HCT116 (cell line): Measurements from ENCODE around the gene ARHGAP27. TPM values are rescaled to one million over a fixed set of nuclear protein-coding genes. Genes with fewer than 3 reads are reported as not detected.

Source experiments
- ATAC-seq: fragments of 200-7000 bp; cut with Tn5 transposase; 2 replicates; pipeline ENCODE4 v1.9.1; 2020; ENCODE audit warnings: mild to moderate bottlenecking, moderate library complexity
- BruUV-seq: library from RNA; stranded (reverse); fragments of 400-500 nt; replicated peaks from 2 replicates; lab custom pipeline; 2021; lab: Mats Ljungman, UMichigan
- CTCF ChIA-PET: fragments of 300-600 bp; sonication (Branson Sonifier 250); formaldehyde crosslinking; loops from one replicate; lab custom pipeline; 2021; ENCODE audit warnings: antibody characterized with exemption; lab: Charles Lee
- POLR2A ChIA-PET: fragments of 300-600, 350-600 bp; sonication (Branson Sonifier 250); formaldehyde crosslinking; loops from one replicate; lab custom pipeline; 2021; ENCODE audit warnings: antibody characterized with exemption; lab: Charles Lee
- RAD21 ChIA-PET, 2 experiments: fragments of 300-600 bp; sonication (Branson Sonifier 250); formaldehyde crosslinking; loops; one replicate each; lab custom pipeline; 2023; ENCODE audit warnings: low total read pairs in 2 of 2; ENCODE audit not compliant: uncharacterized antibody in 2 of 2, unreplicated experiment in 2 of 2, low non-redundant PET in 1 of 2; lab: Charles Lee
- DNase-seq: peaks from one replicate; pipeline ENCODE4 v3.0.0-alpha.2; 2010; ENCODE audit warnings: low read depth, low spot score
- H2AFZ ChIP-seq: fragments of 200-600 bp; shearing (Covaris generic), sonication (generic); 2 replicates; pipeline ENCODE4 v1.6.1; 2017; ENCODE audit warnings: low read depth, mixed run types, mixed read lengths, antibody characterized with exemption, low read length; ENCODE audit not compliant: poor library complexity, severe bottlenecking
- H3K27ac ChIP-seq: 2 replicates; pipeline ENCODE4 v1.5.1; 2012; ENCODE audit warnings: low read depth, low read length
- H3K27me3 ChIP-seq: fragments of 200-600 bp; sonication (generic); 2 replicates; pipeline ENCODE4 v1.6.1; 2016; ENCODE audit warnings: mixed run types, low read length, mixed read lengths; ENCODE audit not compliant: insufficient read depth
- H3K36me3 ChIP-seq, 2 experiments: fragments of 200-500 bp in 1 of 2; fragments of 200-600 bp in 1 of 2; sonication (Bioruptor generic) in 1 of 2; sonication (generic) in 1 of 2; 2 replicates each; pipeline versions ENCODE4 v1.5.1 to v1.6.1; 2014 to 2016; ENCODE audit warnings: low read length in 2 of 2, inconsistent platforms in 1 of 2, mixed read lengths in 1 of 2, mixed run types in 1 of 2; ENCODE audit not compliant: insufficient read depth in 2 of 2, control insufficient read depth in 1 of 2
- H3K4me1 ChIP-seq, 2 experiments: fragments of 200-600 bp in 1 of 2; sonication (generic) in 1 of 2; 2 replicates each; pipeline versions ENCODE4 v1.5.1 to v1.6.1; 2012 to 2017; ENCODE audit warnings: low read length in 2 of 2, inconsistent platforms in 1 of 2, mild to moderate bottlenecking in 1 of 2, mixed read lengths in 1 of 2, mixed run types in 1 of 2, moderate library complexity in 1 of 2; ENCODE audit not compliant: insufficient read depth in 2 of 2, control insufficient read depth in 1 of 2
- H3K4me2 ChIP-seq: fragments of 200-600 bp; sonication (generic); 2 replicates; pipeline ENCODE4 v1.6.1; 2017; ENCODE audit warnings: mixed run types, low read length, mixed read lengths
- H3K4me3 ChIP-seq, 2 experiments: fragments of 200-600 bp in 1 of 2; sonication (generic) in 1 of 2; replicated peaks in 1 of 2; 2 replicates each; pipeline ENCODE4 v1.5.1; 2011 to 2016; ENCODE audit warnings: low read length in 2 of 2, control low read depth in 1 of 2, low read depth in 1 of 2, mild to moderate bottlenecking in 1 of 2, mixed read lengths in 1 of 2, mixed run types in 1 of 2
- H3K79me2 ChIP-seq: fragments of 200-600 bp; sonication (generic); 2 replicates; pipeline ENCODE4 v1.6.1; 2017; ENCODE audit warnings: mild to moderate bottlenecking, mixed run types, low read length, moderate library complexity, mixed read lengths; ENCODE audit not compliant: insufficient read depth
- H3K9ac ChIP-seq: fragments of 200-600 bp; sonication (generic); 2 replicates; pipeline ENCODE4 v1.6.1; 2016; ENCODE audit warnings: low read length, mixed read lengths
- H3K9me2 ChIP-seq: fragments of 200-600 bp; sonication (generic), shearing (Covaris generic); 2 replicates; pipeline ENCODE4 v1.6.1; 2017; ENCODE audit warnings: mixed run types, mild to moderate bottlenecking, moderate library complexity; ENCODE audit not compliant: insufficient read depth
- H3K9me3 ChIP-seq, 2 experiments: fragments of 200-500 bp in 1 of 2; fragments of 200-600 bp in 1 of 2; sonication (Bioruptor generic) in 1 of 2; sonication (generic) in 1 of 2; 2 replicates each; pipeline ENCODE4 v1.6.1; 2014 to 2017; ENCODE audit warnings: low read length in 2 of 2, mixed read lengths in 2 of 2, inconsistent platforms in 1 of 2, low read depth in 1 of 2, mild to moderate bottlenecking in 1 of 2, mixed run types in 1 of 2, moderate library complexity in 1 of 2; ENCODE audit not compliant: control insufficient read depth in 1 of 2, insufficient read depth in 1 of 2
- H4K20me1 ChIP-seq: fragments of 200-600 bp; sonication (generic), shearing (Covaris generic); 2 replicates; pipeline ENCODE4 v1.6.1; 2017; ENCODE audit warnings: mixed run types, mild to moderate bottlenecking, moderate library complexity; ENCODE audit not compliant: insufficient read depth
- ATF3 ChIP-seq: IDR thresholded peaks from 2 replicates; pipeline ENCODE4 v1.6.1; 2012
- CBX3 ChIP-seq: IDR thresholded peaks from 2 replicates; pipeline ENCODE4 v1.6.1; 2012; ENCODE audit warnings: low read depth
- ELF1 ChIP-seq: IDR thresholded peaks from 2 replicates; pipeline ENCODE4 v1.6.1; 2012; ENCODE audit warnings: low read depth, borderline replicate concordance
- FOSL1 ChIP-seq: IDR thresholded peaks from 2 replicates; pipeline ENCODE4 v1.6.1; 2012; ENCODE audit warnings: low read depth
- MAX ChIP-seq: IDR thresholded peaks from 2 replicates; pipeline ENCODE4 v1.6.1; 2012
- SIN3A ChIP-seq: IDR thresholded peaks from 2 replicates; pipeline ENCODE4 v1.6.1; 2012; ENCODE audit warnings: low read depth
- ZFX ChIP-seq: fragments of 450-650 bp; IDR thresholded peaks from 2 replicates; pipeline ENCODE4 v1.6.1; 2017
- intact Hi-C: fragments of 100-400 bp; cut with micrococcal nuclease; formaldehyde crosslinking; loops from 2 replicates; pipeline ENCODE4 v1.10.0; 2022
- total RNA-seq: library from RNA; stranded (reverse); gene quantifications from one replicate; pipeline ENCODE4 v1.2.1, GENCODE V29; 2021; ENCODE audit not compliant: unreplicated experiment
- TF ChIP-seq, protein P1 (sequence below): IDR thresholded peaks from 2 replicates; pipeline ENCODE4 v1.6.1; 2012; ENCODE audit warnings: low read depth
- TF ChIP-seq, protein P2 (sequence below), 3 experiments: fragments of 200-600 bp in 1 of 3; sonication (generic) in 1 of 3; IDR thresholded peaks in 2 of 3; conservative IDR thresholded peaks in 1 of 3; 2 replicates each; pipeline ENCODE4 v1.5.1; 2012 to 2017; ENCODE audit warnings: low read depth in 2 of 3, low read length in 2 of 3, antibody characterized with exemption in 1 of 3, borderline replicate concordance in 1 of 3, control low read depth in 1 of 3, mild to moderate bottlenecking in 1 of 3, mixed read lengths in 1 of 3, mixed run types in 1 of 3, moderate library complexity in 1 of 3; ENCODE audit not compliant: insufficient read depth in 1 of 3

Gene ARHGAP27
- total RNA-seq, 1 experiment from 2014 or later = 46.7 TPM

DNA sequence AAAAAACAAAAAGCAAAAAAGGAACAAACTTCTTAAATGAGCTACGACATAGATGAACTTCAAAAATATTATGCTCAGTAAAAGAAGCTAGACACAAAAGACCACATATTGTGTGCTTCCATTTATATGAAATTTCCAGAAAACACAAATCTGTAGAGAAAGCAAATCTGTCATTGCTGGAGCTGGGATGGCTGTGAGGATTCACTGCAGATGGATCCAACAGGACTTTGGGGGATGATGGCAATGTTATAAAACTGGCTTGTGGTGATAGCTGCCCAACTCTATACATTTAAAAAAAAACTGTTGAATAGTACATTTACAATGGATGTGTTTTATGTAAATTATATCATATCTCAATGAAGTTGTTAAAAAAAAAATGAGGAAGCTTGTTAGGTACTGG, 63.2 kb downstream of the ARHGAP27 start:
- no peaks in the 10 kb centered on the region for H4K20me1 ChIP-seq
- peak overlapping the region; percentile 34 for H3K9ac ChIP-seq
- no peaks in the 10 kb centered on the region for H3K9me2 ChIP-seq
- peak overlapping the region; percentile 90; the same call in 1 of the 2 replicates for H3K27ac ChIP-seq
- H3K4me3 ChIP-seq = no peak overlapping the region
- no peaks in the 10 kb centered on the region for H3K79me2 ChIP-seq
- no peaks in the 10 kb centered on the region for H3K36me3 ChIP-seq
- DNase-seq = no peak
- BruUV-seq = no TSS peak
- intact Hi-C loops = no loop called here
- H2AFZ ChIP-seq = peak overlapping the region; percentile 39
- H3K27me3 ChIP-seq = no peaks in the 10 kb centered on the region
- ChIA-PET CTCF (interaction anchor here (4.2 kb wide), 1 partner anchor 15 kb away, joined by 33 read pairs; no protein-coding TSS in a partner anchor), POLR2A (interaction anchor here (3.4 to 4.1 kb wide), 2 partner anchors 12 to 53 kb away, joined by 11 to 16 read pairs; partner anchors contain the start of gene MAP3K14), RAD21 (interaction anchor here in 1 of 2 experiments (0.6 to 0.7 kb wide), 2 partner anchors 17 to 180 kb away, joined by 3 read pairs; no protein-coding TSS in a partner anchor)
- no peaks in the 10 kb centered on the region for H3K9me3 ChIP-seq
- ATAC-seq = no peak
- peak overlapping the region; percentile 70 for H3K4me2 ChIP-seq
- TF ChIP-seq ZFX = no peak
- peaks cover 54 to 78% of the 10 kb centered on the region in 2 experiments for H3K4me1 ChIP-seq

DNA sequence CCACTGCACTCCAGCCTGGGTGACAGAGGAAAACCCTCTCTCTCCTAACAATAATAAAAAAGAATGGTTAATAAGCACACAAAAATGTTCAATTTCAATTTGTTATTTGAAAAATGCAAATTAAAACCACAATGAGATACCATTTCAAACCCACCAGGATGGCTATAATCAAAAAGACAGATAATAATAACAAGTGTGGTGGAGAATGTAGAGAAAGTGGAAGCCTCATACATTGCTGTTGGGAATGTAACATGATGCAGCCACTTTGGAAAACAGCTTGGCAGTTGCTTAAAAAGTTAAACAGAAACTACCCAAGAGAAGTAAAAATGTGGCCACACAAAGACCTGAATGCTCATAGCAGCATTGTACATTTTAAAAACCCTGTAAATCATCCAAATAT, 64.0 kb downstream of the ARHGAP27 start:
- no peak for TF ChIP-seq CBX3
- TF ChIP-seq, protein P1, sequence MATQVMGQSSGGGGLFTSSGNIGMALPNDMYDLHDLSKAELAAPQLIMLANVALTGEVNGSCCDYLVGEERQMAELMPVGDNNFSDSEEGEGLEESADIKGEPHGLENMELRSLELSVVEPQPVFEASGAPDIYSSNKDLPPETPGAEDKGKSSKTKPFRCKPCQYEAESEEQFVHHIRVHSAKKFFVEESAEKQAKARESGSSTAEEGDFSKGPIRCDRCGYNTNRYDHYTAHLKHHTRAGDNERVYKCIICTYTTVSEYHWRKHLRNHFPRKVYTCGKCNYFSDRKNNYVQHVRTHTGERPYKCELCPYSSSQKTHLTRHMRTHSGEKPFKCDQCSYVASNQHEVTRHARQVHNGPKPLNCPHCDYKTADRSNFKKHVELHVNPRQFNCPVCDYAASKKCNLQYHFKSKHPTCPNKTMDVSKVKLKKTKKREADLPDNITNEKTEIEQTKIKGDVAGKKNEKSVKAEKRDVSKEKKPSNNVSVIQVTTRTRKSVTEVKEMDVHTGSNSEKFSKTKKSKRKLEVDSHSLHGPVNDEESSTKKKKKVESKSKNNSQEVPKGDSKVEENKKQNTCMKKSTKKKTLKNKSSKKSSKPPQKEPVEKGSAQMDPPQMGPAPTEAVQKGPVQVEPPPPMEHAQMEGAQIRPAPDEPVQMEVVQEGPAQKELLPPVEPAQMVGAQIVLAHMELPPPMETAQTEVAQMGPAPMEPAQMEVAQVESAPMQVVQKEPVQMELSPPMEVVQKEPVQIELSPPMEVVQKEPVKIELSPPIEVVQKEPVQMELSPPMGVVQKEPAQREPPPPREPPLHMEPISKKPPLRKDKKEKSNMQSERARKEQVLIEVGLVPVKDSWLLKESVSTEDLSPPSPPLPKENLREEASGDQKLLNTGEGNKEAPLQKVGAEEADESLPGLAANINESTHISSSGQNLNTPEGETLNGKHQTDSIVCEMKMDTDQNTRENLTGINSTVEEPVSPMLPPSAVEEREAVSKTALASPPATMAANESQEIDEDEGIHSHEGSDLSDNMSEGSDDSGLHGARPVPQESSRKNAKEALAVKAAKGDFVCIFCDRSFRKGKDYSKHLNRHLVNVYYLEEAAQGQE = no peak
- TF ChIP-seq MAX = no peak
- no peak for TF ChIP-seq FOSL1
- no peak for TF ChIP-seq ATF3
- TF ChIP-seq, protein P2, sequence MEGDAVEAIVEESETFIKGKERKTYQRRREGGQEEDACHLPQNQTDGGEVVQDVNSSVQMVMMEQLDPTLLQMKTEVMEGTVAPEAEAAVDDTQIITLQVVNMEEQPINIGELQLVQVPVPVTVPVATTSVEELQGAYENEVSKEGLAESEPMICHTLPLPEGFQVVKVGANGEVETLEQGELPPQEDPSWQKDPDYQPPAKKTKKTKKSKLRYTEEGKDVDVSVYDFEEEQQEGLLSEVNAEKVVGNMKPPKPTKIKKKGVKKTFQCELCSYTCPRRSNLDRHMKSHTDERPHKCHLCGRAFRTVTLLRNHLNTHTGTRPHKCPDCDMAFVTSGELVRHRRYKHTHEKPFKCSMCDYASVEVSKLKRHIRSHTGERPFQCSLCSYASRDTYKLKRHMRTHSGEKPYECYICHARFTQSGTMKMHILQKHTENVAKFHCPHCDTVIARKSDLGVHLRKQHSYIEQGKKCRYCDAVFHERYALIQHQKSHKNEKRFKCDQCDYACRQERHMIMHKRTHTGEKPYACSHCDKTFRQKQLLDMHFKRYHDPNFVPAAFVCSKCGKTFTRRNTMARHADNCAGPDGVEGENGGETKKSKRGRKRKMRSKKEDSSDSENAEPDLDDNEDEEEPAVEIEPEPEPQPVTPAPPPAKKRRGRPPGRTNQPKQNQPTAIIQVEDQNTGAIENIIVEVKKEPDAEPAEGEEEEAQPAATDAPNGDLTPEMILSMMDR (IDR thresholded peaks at IDR 0.05 in 2 of 3, conservative IDR thresholded peaks at IDR 0.05 in 1 of 3; ENCODE audit: borderline replicate concordance in 1 of 3, insufficient read depth in 1 of 3, low read depth in 2 of 3, low read length in 2 of 3) = no peak
- no peak for TF ChIP-seq ELF1
- TF ChIP-seq SIN3A = no peak
- Histone ChIP-seq H3K9me3 (no peaks in the 10 kb centered on the region), H2AFZ (no peak overlapping the region), H3K4me2 (no peak overlapping the region), H3K9ac (no peak overlapping the region), H4K20me1 (no peaks in the 10 kb centered on the region), H3K27me3 (no peaks in the 10 kb centered on the region), H3K4me3 (no peak overlapping the region), H3K4me1 (peaks cover 48 to 71% of the 10 kb centered on the region in 2 experiments), H3K27ac (no peak overlapping the region), H3K79me2 (no peaks in the 10 kb centered on the region), H3K36me3 (no peaks in the 10 kb centered on the region), H3K9me2 (no peaks in the 10 kb centered on the region)
- intact Hi-C loops = no loop called here
- POLR2A ChIA-PET = no interaction called here
- no peak for ATAC-seq
- CTCF ChIA-PET = no interaction called here
- RAD21 ChIA-PET = no interaction called here
- DNase-seq = no peak
- BruUV-seq = no TSS peak
